Activated CD4-positive, alpha-beta T cell treated with anti-CD3 and anti-CD28 coated beads for 36 hours (primary cell): ENCODE measurements around the gene SPATA18. TPM values are rescaled to one million over a fixed set of nuclear protein-coding genes. Genes with fewer than 3 reads are reported as not detected.
"Not testable (repeated sequence)": the region's sequence is repeated elsewhere in the genome, so short reads cannot be mapped to it uniquely, and the experiment has no call there.

Source experiments
- ATAC-seq: fragments of 200-7000 bp; cut with Tn5 transposase; one replicate; pipeline ENCODE4 v1.10.0; 2021; ENCODE audit warnings: mild to moderate bottlenecking, moderate library complexity
- CTCF ChIA-PET: fragments of 350-600 bp; sonication (Branson Sonifier 250); formaldehyde crosslinking; loops from one replicate; lab custom pipeline; 2021; ENCODE audit warnings: antibody characterized with exemption; lab: Charles Lee
- POLR2A ChIA-PET: fragments of 350-600 bp; sonication (Branson Sonifier 250); formaldehyde crosslinking; loops from one replicate; lab custom pipeline; 2021; ENCODE audit warnings: antibody characterized with exemption, inconsistent platforms; lab: Charles Lee
- DNase-seq: peaks from one replicate; pipeline ENCODE4 v3.0.0-alpha.2; 2020
- H3K27ac Mint-ChIP-seq: one replicate; pipeline ENCODE4 v1.8.0; 2021; ENCODE audit warnings: mixed read lengths
- H3K27me3 Mint-ChIP-seq: one replicate; pipeline ENCODE4 v1.8.0; 2021; ENCODE audit warnings: mixed read lengths
- H3K36me3 Mint-ChIP-seq: one replicate; pipeline ENCODE4 v1.8.0; 2021; ENCODE audit warnings: low read depth, mixed read lengths
- H3K4me1 Mint-ChIP-seq: one replicate; pipeline ENCODE4 v1.8.0; 2021; ENCODE audit warnings: mixed read lengths
- H3K4me3 Mint-ChIP-seq: one replicate; pipeline ENCODE4 v1.8.0; 2021; ENCODE audit warnings: mild to moderate bottlenecking, moderate library complexity, mixed read lengths
- H3K9me3 Mint-ChIP-seq: one replicate; pipeline ENCODE4 v1.8.0; 2021; ENCODE audit warnings: low read depth, mixed read lengths
- intact Hi-C, 2 experiments: fragments of 100-400 bp; cut with DNase I in 1 of 2; cut with micrococcal nuclease in 1 of 2; formaldehyde crosslinking; loops; one replicate each; pipeline versions ENCODE4 v1.14.2 to v1.15.1; 2022 to 2024; cut with DNase I, micrococcal nuclease
- total RNA-seq, 2 experiments: library from RNA; stranded (reverse); gene quantifications; one replicate each; pipeline ENCODE4 v1.2.3, GENCODE V29; 2021

SPATA18 gene
- total RNA-seq, 2 experiments from 2014 or later = 0.27 to 0.39 TPM

GRCh38 chr4:52052475-52052780 lies 1.3 kb downstream of the SPATA18 start:
- no peaks in the 10 kb centered on the region for H3K36me3 Mint-ChIP-seq
- CTCF ChIA-PET = no interaction called here
- peaks cover 59% of the 10 kb centered on the region for H3K27me3 Mint-ChIP-seq
- no peak overlapping the region for H3K4me3 Mint-ChIP-seq
- no peak overlapping the region for H3K27ac Mint-ChIP-seq
- H3K4me1 Mint-ChIP-seq = peaks cover 10% of the 10 kb centered on the region
- no peak for ATAC-seq
- POLR2A ChIA-PET = no interaction called here
- DNase-seq = no peak
- intact Hi-C loops = no loop called here
- no peaks in the 10 kb centered on the region for H3K9me3 Mint-ChIP-seq

GRCh38 chr4:52054254-52054653 lies 3.1 kb downstream of the SPATA18 start:
- ChIA-PET CTCF (interaction anchor here (0.7 to 0.8 kb wide), 2 partner anchors 16 to 1032 kb away, joined by 3 to 4 read pairs; partner anchors contain the start of gene SGCB), POLR2A (no interaction called here)
- DNase-seq = no peak
- Mint-ChIP-seq H3K27me3 (peaks cover 53% of the 10 kb centered on the region), H3K36me3 (no peaks in the 10 kb centered on the region), H3K27ac (no peak overlapping the region), H3K4me3 (no peak overlapping the region), H3K9me3 (no peaks in the 10 kb centered on the region), H3K4me1 (peaks cover 10% of the 10 kb centered on the region)
- intact Hi-C loops = no loop called here
- ATAC-seq = no peak

- Mint-ChIP-seq H3K9me3 (no peaks in the 10 kb centered on the region), H3K36me3 (no peaks in the 10 kb centered on the region), H3K27ac (no peak overlapping the region), H3K4me1 (peaks cover 4% of the 10 kb centered on the region), H3K4me3 (no peak overlapping the region), H3K27me3 (peaks cover 36% of the 10 kb centered on the region)
- ChIA-PET CTCF (interaction anchor here (0.6 kb wide), 1 partner anchor 592 kb away, joined by 3 read pairs; no protein-coding TSS in a partner anchor), POLR2A (no interaction called here)
- ATAC-seq = no peak
- DNase-seq = no peak
- intact Hi-C loops = no loop called here
Measured at GRCh38 chr4:52057196-52057595, 6.1 kb downstream of the SPATA18 start.

GRCh38 chr4:52058275-52058674 lies 7.2 kb downstream of the SPATA18 start:
- ATAC-seq = no peak
- CTCF ChIA-PET = interaction anchor here (0.7 kb wide), 1 partner anchor 26 kb away, joined by 4 read pairs; no protein-coding TSS in a partner anchor

DNA sequence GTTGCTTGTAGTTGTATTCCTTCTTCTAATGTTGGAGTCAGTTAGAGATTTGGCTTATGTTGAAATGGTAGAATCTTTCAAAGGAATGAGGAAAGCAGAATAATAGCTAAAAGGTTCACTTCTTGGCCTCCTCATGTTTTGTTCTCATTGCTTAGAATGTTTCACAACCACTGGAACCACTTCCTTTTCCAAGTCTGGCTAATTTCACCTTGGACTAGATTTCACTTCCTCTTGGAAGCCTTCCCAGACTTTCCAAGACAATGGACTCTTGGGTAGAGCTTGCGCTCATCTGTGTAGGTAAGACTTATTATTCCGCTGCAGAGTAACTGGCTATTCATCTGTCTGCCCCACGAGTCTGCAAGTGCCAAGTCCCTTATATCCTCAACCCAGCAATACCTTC lies 8.3 kb downstream of the SPATA18 start:
- POLR2A ChIA-PET = no interaction called here
- DNase-seq (no peak), ATAC-seq (no peak)
- Mint-ChIP-seq H3K27me3 (peaks cover 17% of the 10 kb centered on the region), H3K9me3 (no peaks in the 10 kb centered on the region), H3K4me3 (no peak overlapping the region), H3K4me1 (no peaks in the 10 kb centered on the region), H3K27ac (no peak overlapping the region), H3K36me3 (no peaks in the 10 kb centered on the region)
- CTCF ChIA-PET = no interaction called here
- intact Hi-C loops = no loop called here

More at GRCh38 chr4:52058275-52058674, 7.2 kb downstream of the SPATA18 start:
- Mint-ChIP-seq H3K27ac (no peak overlapping the region), H3K36me3 (no peaks in the 10 kb centered on the region), H3K27me3 (peaks cover 26% of the 10 kb centered on the region), H3K4me1 (no peaks in the 10 kb centered on the region), H3K4me3 (no peak overlapping the region), H3K9me3 (no peaks in the 10 kb centered on the region)
- intact Hi-C loops = no loop called here
- no peak for DNase-seq
- POLR2A ChIA-PET = no interaction called here

DNA sequence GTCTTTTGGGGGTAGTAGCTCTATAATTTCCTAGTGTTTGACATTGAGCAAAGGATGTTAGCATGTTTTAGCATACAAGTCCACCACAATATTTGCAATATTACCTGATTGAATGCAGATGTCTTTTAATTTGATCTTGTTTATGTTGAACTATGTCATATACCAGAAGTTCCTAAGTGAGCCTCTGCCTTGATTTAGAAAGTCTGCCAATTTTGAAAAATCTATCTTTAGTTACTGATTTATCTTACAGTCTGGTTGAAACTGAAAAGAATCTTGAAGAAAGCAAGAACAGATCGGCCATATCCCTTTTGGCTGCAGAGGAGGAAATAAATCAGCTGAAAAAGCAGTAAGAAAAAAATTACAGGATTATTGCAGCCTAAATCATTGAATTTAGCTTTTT lies 18.5 kb downstream of the SPATA18 start:
- H3K27ac Mint-ChIP-seq = no peak overlapping the region
- intact Hi-C loops = no loop called here

DNA sequence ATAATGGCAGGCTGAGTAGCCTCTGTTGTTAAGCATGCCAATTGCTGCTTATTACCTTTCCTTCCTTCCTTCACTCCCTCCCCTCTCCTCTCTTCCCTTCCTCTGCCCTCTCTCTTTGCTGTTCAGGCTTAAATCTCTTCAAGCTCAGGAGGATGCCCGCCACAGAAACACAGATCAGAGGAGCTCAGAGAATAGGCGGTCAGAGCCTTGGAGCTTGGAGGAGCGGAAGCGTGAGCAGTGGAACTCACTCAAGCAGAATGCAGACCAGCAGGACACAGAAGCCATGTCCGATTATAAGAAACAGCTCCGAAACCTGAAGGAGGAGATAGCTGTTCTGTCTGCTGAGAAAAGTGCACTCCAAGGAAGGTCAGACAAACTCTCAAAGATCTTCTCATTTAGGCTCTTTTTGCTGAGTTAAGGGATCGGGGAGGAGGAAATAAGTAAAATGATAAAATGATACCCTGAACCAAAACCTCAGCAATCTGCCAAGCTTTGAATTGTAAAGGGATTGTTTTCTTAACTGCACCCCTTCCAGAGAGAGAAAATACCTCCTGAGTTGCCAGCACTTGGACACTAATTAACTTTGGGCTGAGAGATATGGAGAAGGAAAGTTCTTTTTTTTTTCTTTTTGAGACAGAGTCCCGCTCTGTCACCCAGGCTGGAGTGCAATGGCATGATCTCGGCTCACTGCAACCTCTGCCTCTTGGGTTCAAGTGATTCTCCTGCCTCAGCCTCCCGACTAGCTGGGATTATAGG lies 20.9 kb downstream of the SPATA18 start:
- intact Hi-C loops = no loop called here
- Mint-ChIP-seq H3K9me3 (no peaks in the 10 kb centered on the region), H3K27ac (no peak overlapping the region), H3K27me3 (peaks cover 32% of the 10 kb centered on the region), H3K4me3 (no peak overlapping the region), H3K36me3 (no peaks in the 10 kb centered on the region), H3K4me1 (no peaks in the 10 kb centered on the region)
- DNase-seq (no peak), ATAC-seq (no peak)
- CTCF ChIA-PET = interaction anchor here (0.6 to 0.9 kb wide), 3 partner anchors 9 to 1047 kb away, joined by 3 read pairs; no protein-coding TSS in a partner anchor
- POLR2A ChIA-PET = no interaction called here

More for the DNA sequence above, 18.5 kb downstream of the SPATA18 start:
- DNase-seq (no peak), ATAC-seq (no peak)
- POLR2A ChIA-PET = no interaction called here
- no peak overlapping the region for H3K4me3 Mint-ChIP-seq
- CTCF ChIA-PET = no interaction called here
- peaks cover 26% of the 10 kb centered on the region for H3K27me3 Mint-ChIP-seq
- H3K9me3 Mint-ChIP-seq = no peaks in the 10 kb centered on the region
- H3K36me3 Mint-ChIP-seq = no peaks in the 10 kb centered on the region
- no peaks in the 10 kb centered on the region for H3K4me1 Mint-ChIP-seq

DNA sequence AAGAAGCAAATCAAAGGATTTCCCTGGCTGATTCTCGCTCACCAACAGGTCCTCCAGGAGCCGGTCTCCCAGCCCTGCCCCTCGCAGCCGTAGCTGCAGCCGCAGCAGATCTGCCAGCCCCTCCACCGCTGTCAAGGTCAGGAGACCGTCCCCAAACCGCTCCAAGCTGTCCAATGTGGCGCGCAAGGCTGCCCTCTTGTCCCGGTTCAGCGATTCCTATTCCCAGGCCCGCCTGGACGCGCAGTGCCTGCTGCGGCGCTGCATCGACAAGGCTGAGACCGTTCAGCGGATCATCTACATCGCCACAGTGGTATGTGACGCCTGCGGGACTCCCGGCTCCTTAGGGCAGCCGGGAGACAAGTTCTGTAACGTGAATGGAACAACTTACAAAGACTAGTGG lies 25.6 kb downstream of the SPATA18 start:
- Mint-ChIP-seq H3K9me3 (no peaks in the 10 kb centered on the region), H3K27ac (no peak overlapping the region), H3K27me3 (peaks cover 25% of the 10 kb centered on the region), H3K36me3 (no peaks in the 10 kb centered on the region), H3K4me1 (no peaks in the 10 kb centered on the region), H3K4me3 (no peak overlapping the region)
- CTCF ChIA-PET = no interaction called here
- no peak for ATAC-seq
- intact Hi-C loops = no loop called here
- DNase-seq = no peak
- POLR2A ChIA-PET = no interaction called here

DNA sequence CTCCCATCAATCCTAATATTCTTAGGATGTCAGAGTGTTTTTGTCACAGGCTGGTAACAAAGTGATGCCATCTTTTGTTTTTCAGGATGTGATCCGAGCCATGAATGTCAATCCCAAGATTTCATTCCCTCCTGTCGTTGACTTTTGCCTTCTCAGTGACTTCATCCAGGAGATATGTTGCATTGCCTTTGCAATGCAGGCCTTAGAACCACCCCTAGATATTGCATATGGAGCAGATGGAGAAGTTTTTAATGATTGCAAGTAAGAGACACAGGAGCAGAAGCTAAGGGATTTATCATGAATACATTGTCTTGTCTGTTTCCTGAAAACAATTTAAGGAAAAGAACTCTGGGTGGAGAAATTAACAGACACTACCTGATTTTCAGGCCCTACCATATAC lies 28.6 kb downstream of the SPATA18 start:
- Mint-ChIP-seq H3K4me3 (no peak overlapping the region), H3K36me3 (no peaks in the 10 kb centered on the region), H3K9me3 (no peaks in the 10 kb centered on the region), H3K27ac (no peak overlapping the region), H3K27me3 (peaks cover 20% of the 10 kb centered on the region), H3K4me1 (no peaks in the 10 kb centered on the region)
- CTCF ChIA-PET = no interaction called here
- POLR2A ChIA-PET = no interaction called here
- DNase-seq (no peak), ATAC-seq (no peak)
- intact Hi-C loops = no loop called here

GRCh38 chr4:52081216-52081615 lies 30.1 kb downstream of the SPATA18 start:
- DNase-seq (no peak), ATAC-seq (no peak)
- CTCF ChIA-PET = interaction anchor here (0.5 to 1.1 kb wide), 2 partner anchors 10 to 30 kb away, joined by 3 read pairs; partner anchors contain the start of gene SPATA18
- Mint-ChIP-seq H3K4me1 (no peaks in the 10 kb centered on the region), H3K36me3 (no peaks in the 10 kb centered on the region), H3K27me3 (peaks cover 11% of the 10 kb centered on the region), H3K9me3 (no peaks in the 10 kb centered on the region), H3K4me3 (no peak overlapping the region), H3K27ac (no peak overlapping the region)
- intact Hi-C loops = no loop called here
- POLR2A ChIA-PET = no interaction called here

- H3K4me1 Mint-ChIP-seq, ATAC-seq, H3K27ac Mint-ChIP-seq, H3K27me3 Mint-ChIP-seq, H3K4me3 Mint-ChIP-seq, intact Hi-C loops, POLR2A ChIA-PET, DNase-seq, H3K9me3 Mint-ChIP-seq, H3K36me3 Mint-ChIP-seq, CTCF ChIA-PET: not testable (repeated sequence)
Measured at GRCh38 chr4:52086425-52086824, 35.3 kb downstream of the SPATA18 start.

- H3K4me1 Mint-ChIP-seq = no peaks in the 10 kb centered on the region
- ChIA-PET CTCF (no interaction called here), POLR2A (no interaction called here)
- intact Hi-C loops = no loop called here
- DNase-seq = no peak
- peaks cover 3% of the 10 kb centered on the region for H3K27me3 Mint-ChIP-seq
- H3K9me3 Mint-ChIP-seq = no peaks in the 10 kb centered on the region
- no peaks in the 10 kb centered on the region for H3K36me3 Mint-ChIP-seq
- H3K27ac Mint-ChIP-seq = no peak overlapping the region
- H3K4me3 Mint-ChIP-seq = no peak overlapping the region
- no peak for ATAC-seq
Measured at GRCh38 chr4:52091801-52092200, 40.7 kb downstream of the SPATA18 start.
